Limb (tissue), 2 donors: ENCODE measurements around the gene RGS16.

Experiments used
- DNase-seq, 2 donors: peaks; one replicate each; pipeline ENCODE4 v3.0.0-alpha.2; 2016; ENCODE audit errors: extremely low spot score in 2 of 2

RGS16 gene

GRCh38 chr1:182629499-182630096, 25.4 kb upstream of the RGS16 start:
- DNase-seq, result no peak

- no peak for DNase-seq
Measured at GRCh38 chr1:182629080-182629479, 24.9 kb upstream of the RGS16 start.

GRCh38 chr1:182628657-182629056, 24.5 kb upstream of the RGS16 start:
- DNase-seq, result no peak

GRCh38 chr1:182627622-182628021, 23.4 kb upstream of the RGS16 start:
- DNase-seq, result no peak

- DNase-seq, result no peak
Measured at GRCh38 chr1:182626527-182626926, 22.3 kb upstream of the RGS16 start.

- DNase-seq, result no peak
Measured at GRCh38 chr1:182625719-182626504, 21.7 kb upstream of the RGS16 start.

GRCh38 chr1:182625024-182625423, 20.8 kb upstream of the RGS16 start:
- DNase-seq, result no peak

GRCh38 chr1:182624577-182624976, 20.4 kb upstream of the RGS16 start:
- DNase-seq, result no peak

- peak; percentile 48 to 63 for DNase-seq
Measured at GRCh38 chr1:182622901-182623528, 18.8 kb upstream of the RGS16 start.

GRCh38 chr1:182621906-182622305, 17.7 kb upstream of the RGS16 start:
- no peak for DNase-seq

- no peak for DNase-seq
Measured at GRCh38 chr1:182620924-182621585, 16.9 kb upstream of the RGS16 start.

GRCh38 chr1:182617734-182618351, 13.7 kb upstream of the RGS16 start:
- peak in 1 of 2 donors; percentile 44 for DNase-seq

GRCh38 chr1:182617014-182617429, 12.8 kb upstream of the RGS16 start:
- DNase-seq, result no peak

- DNase-seq, result peak; percentile 69 to 87
Measured at GRCh38 chr1:182616130-182617013, 12.2 kb upstream of the RGS16 start.

GRCh38 chr1:182615468-182616129, 11.4 kb upstream of the RGS16 start:
- peak; percentile 60 to 72 for DNase-seq

GRCh38 chr1:182614796-182615454, 10.7 kb upstream of the RGS16 start:
- DNase-seq, result peak; percentile 88 to 92

GRCh38 chr1:182611787-182612186, 7.6 kb upstream of the RGS16 start:
- peak in 1 of 2 donors; percentile 63 for DNase-seq

GRCh38 chr1:182611326-182611725, 7.1 kb upstream of the RGS16 start:
- no peak for DNase-seq

- DNase-seq, result no peak
Measured at GRCh38 chr1:182610606-182611194, 6.5 kb upstream of the RGS16 start.
